GM21529 (cell line): ENCODE measurements around the gene ITGA11.

Source experiments
- ATAC-seq: cut with Tn5 transposase; IDR thresholded peaks from one replicate; pipeline ENCODE4 v1.9.1; 2021; ENCODE audit not compliant: unreplicated experiment

ITGA11 gene

GRCh38 chr15:68447976-68448755 lies 16.2 kb upstream of the ITGA11 start:
- no peak for ATAC-seq

GRCh38 chr15:68447209-68447608 lies 15.2 kb upstream of the ITGA11 start:
- no peak for ATAC-seq

- no peak for ATAC-seq
Measured at GRCh38 chr15:68445351-68445750, 13.4 kb upstream of the ITGA11 start.

GRCh38 chr15:68444336-68444735 lies 12.4 kb upstream of the ITGA11 start:
- no peak for ATAC-seq

GRCh38 chr15:68442903-68443302 lies 10.9 kb upstream of the ITGA11 start:
- ATAC-seq: no peak

- ATAC-seq: no peak
Measured at GRCh38 chr15:68442041-68442440, 10.1 kb upstream of the ITGA11 start.

- ATAC-seq: no peak
Measured at GRCh38 chr15:68441045-68441743, 9.2 kb upstream of the ITGA11 start.

GRCh38 chr15:68440136-68440535 lies 8.2 kb upstream of the ITGA11 start:
- ATAC-seq: no peak

GRCh38 chr15:68439506-68439905 lies 7.5 kb upstream of the ITGA11 start:
- ATAC-seq: no peak

- no peak for ATAC-seq
Measured at GRCh38 chr15:68436680-68437079, 4.7 kb upstream of the ITGA11 start.

GRCh38 chr15:68435966-68436365 lies 4.0 kb upstream of the ITGA11 start:
- ATAC-seq: no peak

- ATAC-seq: no peak
Measured at GRCh38 chr15:68434021-68434420, 2.1 kb upstream of the ITGA11 start.

- ATAC-seq: no peak
Measured at GRCh38 chr15:68433551-68433950, 1.6 kb upstream of the ITGA11 start.

GRCh38 chr15:68432441-68433064 lies 590 bp upstream of the ITGA11 start:
- no peak for ATAC-seq

- no peak for ATAC-seq
Measured at GRCh38 chr15:68431037-68431791, 749 bp downstream of the ITGA11 start.

GRCh38 chr15:68430471-68431036 lies 1.4 kb downstream of the ITGA11 start:
- ATAC-seq: no peak

- ATAC-seq: no peak
Measured at GRCh38 chr15:68429691-68430470, 2.1 kb downstream of the ITGA11 start.

- ATAC-seq: no peak
Measured at GRCh38 chr15:68428431-68428940, 3.5 kb downstream of the ITGA11 start.

- no peak for ATAC-seq
Measured at GRCh38 chr15:68427963-68428362, 4.0 kb downstream of the ITGA11 start.

GRCh38 chr15:68427366-68427765 lies 4.6 kb downstream of the ITGA11 start:
- no peak for ATAC-seq
